M059J (cell line): ENCODE data around the gene IFIT3. TPM values are rescaled to one million over a fixed set of nuclear protein-coding genes. Genes with fewer than 3 reads are reported as not detected.

Source experiments
- total RNA-seq: library from RNA; depleted of rRNA; stranded (reverse); fragments of >200 nt; shearing (Covaris generic); gene quantifications from 2 replicates; pipeline ENCODE4 v1.2.3, GENCODE V29; 2014; rRNA removed

The IFIT3 gene
- total RNA-seq, 1 experiment from 2014 or later = 380 TPM

Other genes starting within 250 kb of the IFIT3 start
- 3.2 and 5.1 TPM in 2 replicates for gene CH25H, start 120.7 kb upstream of the IFIT3 start, total RNA-seq
- gene LIPA, start 76.2 kb upstream of the IFIT3 start, total RNA-seq = 120 and 149 TPM in 2 replicates
- 42.5 and 58.0 TPM in 2 replicates for gene IFIT2, start 26.0 kb upstream of the IFIT3 start, total RNA-seq
- gene IFIT1B, start 50.1 kb downstream of the IFIT3 start, total RNA-seq = 0.37 and 0.76 TPM in 2 replicates
- 733 and 788 TPM in 2 replicates for gene IFIT1, start 64.6 kb downstream of the IFIT3 start, total RNA-seq
- 57.4 and 77.5 TPM in 2 replicates for gene IFIT5, start 86.6 kb downstream of the IFIT3 start, total RNA-seq
- gene SLC16A12, start 207.6 kb downstream of the IFIT3 start, total RNA-seq = 0.32 and 1.0 TPM in 2 replicates